T-cell (primary cell): ENCODE results near the gene CACNA2D1. TPM values are rescaled to one million over a fixed set of nuclear protein-coding genes. Genes with fewer than 3 reads are reported as not detected.

Source experiments
- ATAC-seq, 4 experiments: fragments of 200-7000 bp in 3 of 4; fragments of 150-1000 bp in 1 of 4; cut with Tn5 transposase; replicated peaks in 1 of 4; 1 replicate in 3 of 4; 2 replicates in 1 of 4; pipeline ENCODE4 v1.10.0; 2021; ENCODE audit warnings: moderate library complexity in 3 of 4, mild to moderate bottlenecking in 2 of 4, moderate number of reproducible peaks in 1 of 4
- CTCF ChIA-PET, 2 donors: fragments of 300-600 bp; sonication (Branson Sonifier 250); formaldehyde crosslinking; loops; one replicate each; lab custom pipeline; 2022; ENCODE audit warnings: antibody characterized with exemption in 2 of 2; lab: Charles Lee
- POLR2A ChIA-PET, 2 donors: fragments of 300-600 bp; sonication (Branson Sonifier 250); formaldehyde crosslinking; loops; one replicate each; lab custom pipeline; 2022; ENCODE audit warnings: antibody characterized with exemption in 2 of 2; lab: Charles Lee
- DNase-seq, 35 experiments: peaks; one replicate each; pipeline versions ENCODE4 v3.0.0 to v3.0.0-alpha.2; 2013 to 2023
- H3K27ac ChIP-seq: one replicate; pipeline ENCODE4 v1.5.1; 2013; ENCODE audit warnings: low read length
- H3K27me3 ChIP-seq, 2 experiments: replicated peaks in 1 of 2; 1 replicate in 1 of 2; 2 replicates in 1 of 2; pipeline versions ENCODE4 v1.6.1 to v1.7.0; 2013; ENCODE audit warnings: low read length in 1 of 2, mixed read lengths in 1 of 2; ENCODE audit not compliant: control insufficient read depth in 2 of 2, insufficient read depth in 2 of 2; ENCODE audit errors: extremely low read depth in 1 of 2
- H3K36me3 ChIP-seq, 2 donors: 1 replicate in 1 of 2; 2 replicates in 1 of 2; pipeline versions ENCODE4 v1.6.1 to v1.7.0; 2013; ENCODE audit warnings: low read length in 1 of 2; ENCODE audit not compliant: control insufficient read depth in 2 of 2, insufficient read depth in 1 of 2; ENCODE audit errors: extremely low read depth in 1 of 2
- H3K4me1 ChIP-seq, 2 experiments: 1 replicate in 1 of 2; 2 replicates in 1 of 2; pipeline versions ENCODE4 v1.6.1 to v1.7.0; 2013; ENCODE audit warnings: low read length in 2 of 2, mixed read lengths in 1 of 2; ENCODE audit not compliant: insufficient read depth in 2 of 2, control insufficient read depth in 1 of 2; ENCODE audit errors: extremely low read depth in 1 of 2
- H3K4me3 ChIP-seq, 2 donors: 1 replicate in 1 of 2; 2 replicates in 1 of 2; pipeline versions ENCODE4 v1.5.1 to v1.7.0; 2013; ENCODE audit warnings: mild to moderate bottlenecking in 2 of 2, low read length in 1 of 2, moderate library complexity in 1 of 2; ENCODE audit not compliant: control insufficient read depth in 1 of 2; ENCODE audit errors: extremely low read depth in 1 of 2
- H3K9me3 ChIP-seq: 2 replicates; pipeline ENCODE4 v1.7.0; 2013
- H3K27ac Mint-ChIP-seq, 2 donors: one replicate each; pipeline ENCODE4 v1.8.0; 2020 to 2021; ENCODE audit warnings: mild to moderate bottlenecking in 2 of 2, mixed read lengths in 2 of 2
- H3K27me3 Mint-ChIP-seq, 2 donors: one replicate each; pipeline ENCODE4 v1.8.0; 2021 to 2022; ENCODE audit warnings: mixed read lengths in 2 of 2
- H3K36me3 Mint-ChIP-seq: one replicate; pipeline ENCODE4 v1.8.0; 2021; ENCODE audit warnings: mixed read lengths
- H3K4me1 Mint-ChIP-seq, 3 donors: one replicate each; pipeline ENCODE4 v1.8.0; 2020 to 2022; ENCODE audit warnings: mixed read lengths in 3 of 3, mild to moderate bottlenecking in 1 of 3
- H3K4me3 Mint-ChIP-seq, 3 donors: one replicate each; pipeline ENCODE4 v1.8.0; 2020 to 2022; ENCODE audit warnings: mild to moderate bottlenecking in 3 of 3, mixed read lengths in 3 of 3, moderate library complexity in 3 of 3
- H3K9me3 Mint-ChIP-seq, 3 donors: one replicate each; pipeline ENCODE4 v1.8.0; 2020 to 2022; ENCODE audit warnings: mixed read lengths in 3 of 3
- WGBS: methylation state at CpG from one replicate; pipeline ENCODE4 v1.1.5; 2013; ENCODE audit warnings: missing lambda C conversion rate; ENCODE audit not compliant: insufficient coverage; 5-methylcytosine and 5-hydroxymethylcytosine counted together
- total RNA-seq, 35 experiments: library from RNA in 6 of 35; stranded (reverse) in 6 of 35; fragments of 120-200 nt in 1 of 35; gene quantifications; one replicate each; pipeline versions ENCODE4 v1.2.1 to v1.2.4 and lab custom pipeline; 2013 to 2026

The CACNA2D1 gene
- total RNA-seq, 5 donors from 2014 or later (not counting 1 experiment from before 2014, with no cell fraction given): 0.03 to 0.43 (median 0.35) TPM; not detected in 2

DNA sequence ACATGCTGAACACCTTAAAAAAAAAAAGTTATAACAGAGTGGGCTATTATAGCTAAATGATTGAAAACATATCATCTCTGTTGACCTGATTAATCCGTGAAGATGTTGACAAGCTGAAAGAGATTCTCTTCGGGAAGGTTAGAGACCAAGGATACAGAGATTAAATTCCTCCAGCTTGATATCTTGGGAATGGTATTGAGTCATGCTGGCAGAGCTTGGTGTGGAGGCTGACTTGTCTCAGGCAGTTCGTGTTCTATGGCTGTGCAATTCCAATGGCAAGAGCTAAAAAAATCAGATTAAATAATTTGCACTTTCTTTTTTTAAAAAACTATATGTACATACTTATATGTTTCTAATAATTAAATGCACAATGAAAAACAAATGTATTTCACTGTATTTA is 24.9 kb upstream of the CACNA2D1 start:
- H3K4me1 ChIP-seq: no peaks in the 10 kb centered on the region
- no peaks in the 10 kb centered on the region for H3K9me3 ChIP-seq
- Mint-ChIP-seq H3K9me3 (peaks cover 0 to 7% (median 2%) of the 10 kb centered on the region in 3 donors), H3K27me3 (no peaks in the 10 kb centered on the region), H3K4me3 (no peak overlapping the region), H3K36me3 (no peaks in the 10 kb centered on the region), H3K27ac (no peak overlapping the region), H3K4me1 (no peaks in the 10 kb centered on the region)
- CTCF ChIA-PET: interaction anchor here in 1 of 2 donors (0.7 kb wide), 1 partner anchor 77 kb away, joined by 4 read pairs; no protein-coding TSS in a partner anchor
- POLR2A ChIA-PET: no interaction called here
- no peak for ATAC-seq
- no peak for DNase-seq
- no peak overlapping the region for H3K27ac ChIP-seq
- no peaks in the 10 kb centered on the region for H3K27me3 ChIP-seq
- no CpG with 5 or more reads among the region's 3 CpGs for WGBS
- H3K4me3 ChIP-seq: no peak overlapping the region
- no peaks in the 10 kb centered on the region for H3K36me3 ChIP-seq

DNA sequence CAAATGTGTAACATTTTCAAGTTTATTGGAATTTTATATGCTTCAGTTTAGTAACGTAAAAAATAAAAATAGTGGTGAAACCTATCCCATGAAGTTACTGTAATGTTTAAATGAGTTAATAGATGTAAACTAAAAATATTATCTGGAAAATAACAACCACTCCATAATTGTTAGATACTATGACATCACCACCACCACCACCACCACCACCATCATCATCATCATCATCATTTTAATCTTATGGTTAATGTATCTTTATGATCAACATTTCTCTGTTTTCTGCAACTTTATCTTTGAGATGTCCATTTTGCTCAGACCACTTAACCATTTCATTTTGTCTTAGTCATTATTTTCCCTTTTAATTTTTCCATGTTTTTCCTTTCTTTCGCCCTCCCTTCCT is 23.4 kb upstream of the CACNA2D1 start:
- H3K27ac Mint-ChIP-seq: no peak overlapping the region
- H3K4me3 ChIP-seq: no peak overlapping the region
- no peak for DNase-seq
- peaks cover 0 to 12% (median 0%) of the 10 kb centered on the region in 3 donors for H3K9me3 Mint-ChIP-seq
- no peaks in the 10 kb centered on the region for H3K9me3 ChIP-seq
- H3K4me1 Mint-ChIP-seq: no peaks in the 10 kb centered on the region
- ChIA-PET POLR2A (no interaction called here), CTCF (no interaction called here)
- H3K27me3 ChIP-seq: no peaks in the 10 kb centered on the region
- no peak overlapping the region for H3K4me3 Mint-ChIP-seq
- H3K36me3 Mint-ChIP-seq: no peaks in the 10 kb centered on the region
- H3K27me3 Mint-ChIP-seq: no peaks in the 10 kb centered on the region
- no peak for ATAC-seq
- H3K36me3 ChIP-seq: no peaks in the 10 kb centered on the region
- no peaks in the 10 kb centered on the region for H3K4me1 ChIP-seq
- WGBS: no CpG with 5 or more reads among the region's 2 CpGs
- no peak overlapping the region for H3K27ac ChIP-seq

DNA sequence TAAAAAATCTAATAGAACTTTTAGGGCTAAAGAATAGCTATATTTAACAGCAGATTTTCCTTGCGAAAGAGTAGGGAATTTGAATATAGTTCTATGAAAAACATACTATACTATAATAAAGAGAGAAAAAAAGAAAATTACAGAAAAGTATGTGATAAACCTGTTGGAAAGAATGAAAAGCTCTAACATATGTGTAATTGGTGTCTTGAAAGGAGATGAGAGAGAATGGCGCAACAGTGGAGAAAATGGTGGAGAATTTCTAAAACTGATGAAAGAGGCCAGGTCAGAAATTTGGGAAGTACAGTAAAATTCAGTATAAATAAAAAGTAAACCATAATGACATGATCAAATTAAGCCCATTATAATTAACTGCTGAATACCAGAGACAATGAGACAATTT is 20.8 kb upstream of the CACNA2D1 start:
- no peaks in the 10 kb centered on the region for H3K4me1 ChIP-seq
- no peak overlapping the region for H3K4me3 ChIP-seq
- H3K9me3 ChIP-seq: no peaks in the 10 kb centered on the region
- Mint-ChIP-seq H3K27me3 (no peaks in the 10 kb centered on the region), H3K4me3 (no peak overlapping the region), H3K4me1 (no peaks in the 10 kb centered on the region), H3K36me3 (no peaks in the 10 kb centered on the region), H3K9me3 (peaks cover 0 to 7% (median 2%) of the 10 kb centered on the region in 3 donors), H3K27ac (no peak overlapping the region)
- no peak for DNase-seq
- POLR2A ChIA-PET: no interaction called here
- no peaks in the 10 kb centered on the region for H3K27me3 ChIP-seq
- CTCF ChIA-PET: no interaction called here
- no peak for ATAC-seq
- no peak overlapping the region for H3K27ac ChIP-seq
- no CpG with 5 or more reads among the region's 2 CpGs for WGBS
- no peaks in the 10 kb centered on the region for H3K36me3 ChIP-seq

- Histone ChIP-seq H3K27me3 (no peaks in the 10 kb centered on the region), H3K36me3 (no peaks in the 10 kb centered on the region), H3K4me1 (no peaks in the 10 kb centered on the region), H3K27ac (no peak overlapping the region), H3K4me3 (no peak overlapping the region), H3K9me3 (no peaks in the 10 kb centered on the region)
- ATAC-seq (no peak), DNase-seq (no peak)
- 57% methylated on average over 2 of the region's 3 CpGs for WGBS
- Mint-ChIP-seq H3K9me3 (peaks cover 0 to 4% (median 0%) of the 10 kb centered on the region in 3 donors), H3K36me3 (no peaks in the 10 kb centered on the region), H3K27me3 (no peaks in the 10 kb centered on the region), H3K4me1 (no peaks in the 10 kb centered on the region), H3K4me3 (no peak overlapping the region), H3K27ac (no peak overlapping the region)
- POLR2A ChIA-PET: no interaction called here
- CTCF ChIA-PET: no interaction called here
Observed at GRCh38 chr7:82455295-82455694, 11.7 kb upstream of the CACNA2D1 start.

- CTCF ChIA-PET: no interaction called here
- WGBS: no CpG with 5 or more reads among the region's 7 CpGs
Observed at GRCh38 chr7:82450759-82451158, 7.2 kb upstream of the CACNA2D1 start.

GRCh38 chr7:82449910-82450309 is 6.3 kb upstream of the CACNA2D1 start:
- Histone ChIP-seq H3K4me3 (no peak overlapping the region), H3K27me3 (peaks cover 0 to 6% of the 10 kb centered on the region in 2 experiments), H3K9me3 (no peaks in the 10 kb centered on the region), H3K27ac (no peak overlapping the region), H3K4me1 (no peaks in the 10 kb centered on the region), H3K36me3 (no peaks in the 10 kb centered on the region)
- no peaks in the 10 kb centered on the region for H3K9me3 Mint-ChIP-seq
- WGBS: 83% methylated on average over 1 of the region's 2 CpGs
- ChIA-PET CTCF (no interaction called here), POLR2A (no interaction called here)
- H3K4me1 Mint-ChIP-seq: no peaks in the 10 kb centered on the region
- peaks cover 10 to 12% of the 10 kb centered on the region in 2 donors for H3K27me3 Mint-ChIP-seq
- no peak overlapping the region for H3K27ac Mint-ChIP-seq
- ATAC-seq (no peak), DNase-seq (no peak)
- H3K36me3 Mint-ChIP-seq: no peaks in the 10 kb centered on the region
- H3K4me3 Mint-ChIP-seq: no peak overlapping the region

More at GRCh38 chr7:82450759-82451158, 7.2 kb upstream of the CACNA2D1 start:
- ATAC-seq (no peak), DNase-seq (no peak)
- Histone ChIP-seq H3K4me1 (no peaks in the 10 kb centered on the region), H3K9me3 (no peaks in the 10 kb centered on the region), H3K36me3 (no peaks in the 10 kb centered on the region), H3K27me3 (no peaks in the 10 kb centered on the region), H3K27ac (no peak overlapping the region), H3K4me3 (no peak overlapping the region)
- Mint-ChIP-seq H3K27me3 (peaks cover 2 to 4% of the 10 kb centered on the region in 2 donors), H3K36me3 (no peaks in the 10 kb centered on the region), H3K27ac (no peak overlapping the region), H3K4me1 (no peaks in the 10 kb centered on the region), H3K9me3 (no peaks in the 10 kb centered on the region), H3K4me3 (no peak overlapping the region)
- POLR2A ChIA-PET: no interaction called here

DNA sequence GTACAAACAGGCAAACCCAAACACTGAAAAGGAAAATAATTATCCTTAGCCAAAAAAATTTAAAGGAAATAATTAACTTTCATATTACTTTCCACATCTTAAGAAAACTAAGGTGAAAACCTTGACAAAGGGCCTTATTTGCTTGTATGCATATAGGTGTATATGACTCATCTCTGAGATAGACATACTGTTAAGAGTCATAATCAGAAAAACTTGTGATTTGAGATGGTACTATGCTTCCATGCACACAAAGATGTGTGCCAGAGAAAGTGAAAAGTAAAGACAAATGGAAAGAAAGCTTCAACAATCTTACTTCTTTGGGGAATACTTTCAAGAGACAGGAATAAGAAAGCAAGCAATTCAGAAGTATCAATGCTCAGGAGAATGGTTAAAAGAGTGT is 3.3 kb upstream of the CACNA2D1 start:
- CTCF ChIA-PET: no interaction called here
- DNase-seq (no peak), ATAC-seq (no peak)
- Histone ChIP-seq H3K4me1 (peaks cover 0 to 5% of the 10 kb centered on the region in 2 experiments), H3K27ac (no peak overlapping the region), H3K27me3 (peaks cover 17 to 18% of the 10 kb centered on the region in 2 experiments), H3K36me3 (no peaks in the 10 kb centered on the region), H3K9me3 (no peaks in the 10 kb centered on the region), H3K4me3 (no peak overlapping the region)
- POLR2A ChIA-PET: no interaction called here
- H3K27me3 Mint-ChIP-seq: peaks cover 19 to 29% of the 10 kb centered on the region in 2 donors
- no peaks in the 10 kb centered on the region for H3K36me3 Mint-ChIP-seq
- no peak overlapping the region for H3K4me3 Mint-ChIP-seq
- H3K4me1 Mint-ChIP-seq: peaks cover 0 to 9% (median 6%) of the 10 kb centered on the region in 3 donors
- H3K9me3 Mint-ChIP-seq: no peaks in the 10 kb centered on the region
- no peak overlapping the region for H3K27ac Mint-ChIP-seq
